HL-60/S4 (cell line): Measurements from ENCODE around the gene WNT2.

Source experiments
- in situ Hi-C: fragments of 300-500 bp; cut with MboI; formaldehyde crosslinking; loops from 2 replicates; pipeline ENCODE4 v1.14.3; 2022; ENCODE audit warnings: low sequenced_read_pairs

The WNT2 gene

DNA sequence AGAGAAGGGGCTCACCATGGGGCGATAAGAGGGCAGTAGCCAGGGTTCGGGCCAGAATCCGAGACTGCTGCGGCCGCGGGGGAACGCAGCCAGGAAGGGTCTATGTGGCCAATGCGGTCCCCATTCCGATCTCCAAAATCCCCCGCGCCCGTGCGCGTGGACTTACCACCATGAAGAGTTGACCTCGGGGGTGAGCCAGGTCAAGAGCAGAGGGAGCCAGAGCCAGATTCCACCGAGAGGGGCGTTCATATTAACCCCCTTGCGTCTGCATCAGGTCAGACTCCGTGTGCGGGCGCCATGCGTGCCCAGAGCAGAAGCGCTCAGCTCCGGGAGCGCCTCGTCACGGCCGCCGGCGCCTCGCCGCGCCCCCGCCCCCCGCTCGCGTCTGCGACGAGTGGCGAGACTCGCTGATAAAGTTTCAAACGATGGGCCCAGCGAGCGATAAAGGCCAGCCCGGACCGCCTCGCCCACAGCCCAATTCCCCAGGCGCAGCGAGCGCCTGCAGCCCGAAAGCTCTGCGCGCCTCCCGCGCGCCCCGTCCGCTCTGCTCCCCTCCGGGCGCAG, at the start of gene WNT2:
TSS of gene WNT2 (minus strand) at position 318 of the 564 bp plus-strand sequence. CDS start at position 249, 69 bp downstream.
- in situ Hi-C loops: no loop called here

DNA sequence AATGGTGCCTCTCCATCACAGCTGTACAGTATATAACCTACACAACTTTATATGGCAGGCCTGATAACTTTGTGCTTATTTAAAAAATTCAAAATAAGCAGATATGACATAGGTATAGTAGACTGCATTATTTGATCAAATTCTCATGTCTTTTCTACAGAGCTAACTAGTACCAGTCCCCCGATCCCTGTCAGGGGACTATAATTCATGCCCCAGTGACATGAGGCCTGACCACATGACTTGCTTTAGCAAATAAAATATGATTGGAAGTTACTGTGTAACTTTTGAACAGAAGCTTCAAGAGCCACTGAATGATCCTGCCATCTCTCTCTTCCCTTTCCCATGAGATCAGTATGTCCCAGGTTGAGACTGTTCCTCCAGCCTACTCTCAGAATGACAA, 49.2 kb upstream of the WNT2 start:
- in situ Hi-C loops: no loop called here

DNA sequence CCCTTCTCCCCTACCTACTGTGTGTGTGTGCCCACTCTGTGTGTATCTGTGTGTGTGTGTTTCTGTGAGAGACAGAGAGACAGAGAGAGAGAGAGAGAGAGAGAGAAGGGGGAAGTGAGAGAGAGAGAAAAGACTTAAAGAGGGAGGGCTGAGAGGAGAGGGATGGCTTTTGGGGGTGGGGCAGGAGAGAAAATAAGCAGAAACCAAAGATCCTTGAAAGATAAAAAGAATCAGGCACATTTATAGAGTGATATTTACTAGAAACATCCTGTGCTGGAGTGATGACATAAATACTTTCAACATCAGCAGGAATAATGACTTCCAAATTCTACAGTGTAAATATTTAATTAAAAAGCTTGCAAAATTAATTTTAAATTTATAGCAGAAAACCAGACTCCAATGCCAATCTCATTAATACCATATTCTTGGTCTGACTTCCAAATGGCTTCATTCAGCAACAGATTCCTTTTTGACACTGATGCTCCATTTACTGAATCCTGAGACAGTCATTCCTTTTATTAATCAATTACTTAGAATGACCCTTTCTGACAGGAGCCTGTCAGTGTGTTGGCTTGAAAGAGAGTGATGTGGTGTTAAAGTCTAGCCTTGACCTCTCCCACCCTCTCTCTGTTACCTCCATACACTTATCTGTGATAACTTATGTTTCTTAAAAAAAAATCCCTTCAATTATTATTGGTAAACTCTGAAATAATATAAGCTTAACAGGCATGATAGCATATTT, 41.7 kb upstream of the WNT2 start:
- in situ Hi-C loops: no loop called here

DNA sequence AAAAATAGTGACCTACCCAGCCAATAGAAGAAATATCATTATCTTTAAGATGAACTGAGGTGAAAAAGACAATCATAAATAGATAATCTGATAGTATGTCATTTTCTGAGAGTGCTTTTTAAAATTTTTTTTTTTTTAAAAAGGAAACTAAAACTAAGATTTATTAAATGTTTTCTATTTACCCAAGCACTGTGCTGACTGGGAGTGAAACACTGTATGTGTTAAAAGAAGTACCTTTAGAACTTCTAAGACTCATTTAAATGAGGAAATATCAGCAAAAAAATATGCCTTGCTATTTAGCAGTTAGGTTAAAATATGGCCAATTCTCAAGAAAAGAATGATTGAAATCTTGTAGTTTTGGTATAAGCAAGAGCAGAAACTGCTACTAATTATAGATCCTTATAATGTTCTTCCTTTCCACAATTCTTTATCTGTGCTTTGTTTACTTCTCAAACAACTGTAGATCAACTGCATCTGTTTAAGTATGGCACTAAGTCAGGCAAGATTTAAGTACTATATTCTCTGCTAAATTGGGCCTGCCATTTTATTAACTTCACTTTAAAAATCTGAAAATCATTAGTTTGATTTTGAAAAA, 39.5 kb upstream of the WNT2 start:
- in situ Hi-C loops: no loop called here

DNA sequence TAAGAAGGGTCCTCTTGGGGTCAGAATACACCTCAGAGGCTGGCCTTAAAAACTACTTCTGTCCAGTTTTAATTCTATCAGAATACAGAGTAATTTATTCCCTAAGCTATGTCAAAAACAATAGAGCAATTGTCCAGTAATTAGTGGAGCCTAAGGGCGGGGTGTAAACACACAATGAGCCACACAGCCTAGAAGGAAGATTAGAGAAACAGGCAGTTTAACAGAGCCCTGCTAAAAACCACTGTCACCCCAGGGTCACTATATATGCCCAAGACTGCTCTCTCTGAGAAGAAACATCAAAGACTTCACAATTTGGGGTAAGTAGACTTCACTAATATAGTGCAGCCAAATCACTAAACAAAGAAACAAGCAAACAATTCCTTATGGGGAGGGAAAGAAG, 27.2 kb upstream of the WNT2 start:
- in situ Hi-C loops: no loop called here

DNA sequence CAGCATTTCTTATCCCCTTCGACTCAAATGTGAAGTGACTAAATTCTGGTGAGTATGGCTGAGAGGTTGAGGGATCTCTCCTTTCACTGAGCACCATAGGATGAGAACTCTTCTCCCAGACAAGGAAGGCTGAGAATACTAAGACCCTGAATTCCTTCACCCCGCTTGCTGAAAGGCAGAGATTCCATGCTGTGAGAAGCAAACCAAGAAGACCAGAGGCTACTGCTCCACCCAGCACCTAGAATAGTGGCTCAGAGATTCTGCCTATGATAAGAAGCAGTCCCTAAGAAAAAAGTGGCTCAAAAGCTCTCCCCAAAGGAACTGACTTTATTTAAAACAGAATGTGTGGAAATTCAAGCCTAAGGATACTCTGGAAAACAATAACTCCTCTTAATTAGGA, 26.7 kb upstream of the WNT2 start:
- in situ Hi-C loops: no loop called here

DNA sequence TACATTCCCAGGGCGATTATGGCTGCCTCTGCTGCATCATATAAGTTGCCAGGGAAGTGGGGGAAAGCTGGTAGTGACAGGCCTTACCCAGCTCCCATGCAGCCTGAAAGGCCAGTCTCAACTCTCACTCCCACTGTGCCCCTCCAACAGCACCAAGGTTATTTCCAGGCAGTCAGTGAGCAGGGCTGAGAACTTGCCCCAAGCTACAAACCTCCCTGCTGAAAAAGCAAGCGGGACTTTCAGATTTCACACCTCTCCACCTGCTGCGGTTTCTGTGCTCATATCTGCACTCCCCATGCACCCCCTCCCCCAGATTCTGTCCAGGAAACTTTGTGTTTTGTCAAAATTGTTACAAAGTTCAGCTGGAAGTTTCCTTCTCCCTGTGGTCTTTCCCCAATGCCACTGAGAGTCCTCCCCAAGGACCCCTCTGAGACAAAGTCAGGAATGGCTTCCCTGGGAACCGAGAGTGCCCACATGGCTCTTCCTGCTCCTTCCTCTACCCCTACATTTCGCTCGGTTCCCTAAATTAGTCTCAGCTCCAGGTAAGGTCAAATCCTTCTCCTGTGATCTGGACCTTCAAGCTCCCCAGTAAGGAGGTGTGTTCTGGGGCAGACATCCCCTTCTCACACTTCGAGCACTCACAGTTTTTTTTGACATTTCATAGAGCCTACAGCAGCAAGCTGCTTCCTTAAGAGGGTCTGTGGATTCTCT, 25.3 kb upstream of the WNT2 start:
- in situ Hi-C loops: no loop called here

DNA sequence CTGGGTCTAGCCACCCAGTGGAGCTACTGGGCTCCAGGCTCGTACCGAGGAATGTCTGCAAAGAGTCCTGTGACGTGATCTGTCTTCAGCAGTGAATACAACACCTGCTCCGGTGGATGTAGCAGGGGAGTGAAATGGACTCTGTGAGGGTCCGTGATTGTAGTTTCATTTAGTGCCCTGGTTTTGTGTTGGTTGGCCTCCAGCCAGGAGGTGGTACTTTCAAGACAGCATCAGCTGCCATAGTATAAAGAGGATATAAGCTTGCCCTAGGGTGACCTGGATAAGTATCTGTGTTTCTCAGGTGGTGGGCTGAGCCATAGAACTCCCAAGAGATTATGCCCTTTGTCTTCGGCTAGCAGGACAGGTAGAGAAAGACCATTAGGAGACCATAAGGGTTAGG, 24.6 kb upstream of the WNT2 start:
- in situ Hi-C loops: no loop called here

DNA sequence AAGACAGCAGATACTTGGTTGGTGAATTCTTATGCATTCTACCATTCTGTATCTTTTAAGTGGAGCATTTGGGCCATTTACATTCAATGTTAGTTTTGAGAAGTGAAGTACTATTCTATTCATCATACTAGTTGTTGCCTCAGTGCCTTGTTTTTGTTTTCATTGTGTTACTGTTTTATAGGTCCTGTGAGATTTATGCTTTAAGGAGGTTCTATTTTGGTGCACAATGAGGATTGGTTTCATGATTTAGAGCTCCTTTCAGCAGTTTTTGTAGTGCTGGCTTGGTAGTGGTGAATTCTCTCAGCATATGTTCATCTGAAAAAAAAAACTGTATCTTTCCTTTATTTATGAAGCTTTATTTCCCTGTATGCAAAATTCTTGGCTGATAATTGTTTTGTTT, 23.3 kb upstream of the WNT2 start:
- in situ Hi-C loops: no loop called here

DNA sequence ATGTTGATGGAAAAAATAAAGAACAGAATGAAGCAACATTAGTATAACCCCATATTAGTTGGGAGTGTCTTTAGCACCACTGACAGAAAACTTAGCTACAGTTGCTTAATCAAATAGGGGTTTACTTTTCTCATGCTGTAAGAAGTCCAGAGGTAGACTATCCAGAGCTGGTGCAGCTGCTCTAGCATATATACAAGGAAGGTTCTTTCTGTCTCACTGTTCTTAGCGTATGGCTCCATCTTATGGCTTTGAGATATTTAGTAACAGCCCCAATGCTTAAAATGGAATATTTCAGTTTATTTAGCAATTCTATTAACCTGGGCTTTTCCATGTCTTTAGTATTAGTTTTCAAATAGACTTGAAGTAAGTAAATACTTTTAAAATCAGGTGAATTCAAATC, 15.2 kb upstream of the WNT2 start:
- in situ Hi-C loops: no loop called here

DNA sequence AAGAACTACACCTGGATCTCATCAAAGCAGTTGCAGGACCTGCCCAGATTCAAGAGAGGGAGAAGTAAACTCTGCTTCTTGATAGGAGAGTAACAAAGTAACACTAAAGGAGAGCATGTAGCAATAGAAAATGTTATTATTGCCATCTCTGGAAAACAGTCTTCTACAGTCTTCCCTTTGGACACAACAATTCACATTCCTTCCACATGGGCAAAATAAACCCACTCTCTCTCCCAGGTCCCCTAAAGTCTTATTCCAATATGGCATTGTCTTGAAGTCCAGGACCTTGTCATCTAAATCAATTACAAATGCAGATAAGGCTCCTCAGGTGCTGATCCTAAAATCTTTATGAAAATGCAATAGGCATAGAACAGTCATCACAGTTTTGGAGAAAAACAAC, 10.3 kb upstream of the WNT2 start:
- in situ Hi-C loops: no loop called here

DNA sequence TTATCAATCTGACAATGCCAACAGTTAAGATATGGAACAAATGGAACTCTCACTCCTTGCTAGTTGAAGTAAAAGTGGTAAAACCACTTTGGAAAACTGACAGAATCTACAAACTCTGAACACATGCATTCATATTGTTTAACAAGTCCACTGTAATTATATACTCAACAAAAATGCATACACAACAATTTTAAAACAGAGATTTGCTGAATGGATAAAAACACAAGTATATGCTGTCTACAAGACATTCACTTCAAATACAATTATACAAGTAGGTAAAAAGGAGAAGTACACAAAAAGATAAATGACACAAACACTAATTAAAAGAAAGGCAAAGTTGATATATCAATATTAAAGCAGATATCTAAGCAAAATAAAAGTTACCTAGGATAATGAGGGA, 9.2 kb upstream of the WNT2 start:
- in situ Hi-C loops: no loop called here

DNA sequence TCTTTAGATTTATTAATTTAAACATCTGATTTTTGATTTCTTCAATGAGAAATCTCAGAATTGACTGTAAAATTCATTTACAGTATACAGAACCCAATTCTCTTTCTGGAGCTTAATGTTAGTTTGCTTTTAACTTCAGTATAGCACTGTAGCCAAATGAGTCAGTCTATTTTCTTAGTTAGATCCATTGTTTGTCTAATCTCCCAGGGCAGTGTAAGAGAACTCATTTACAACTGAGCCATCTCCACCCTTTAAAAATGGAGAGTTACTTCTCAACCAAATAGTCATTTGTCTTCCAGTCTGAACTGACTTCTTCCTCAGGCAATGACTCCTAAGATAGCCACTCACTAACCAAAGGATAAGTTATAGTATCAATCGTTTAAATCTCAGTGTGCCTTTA, 3.0 kb upstream of the WNT2 start:
- in situ Hi-C loops: no loop called here

DNA sequence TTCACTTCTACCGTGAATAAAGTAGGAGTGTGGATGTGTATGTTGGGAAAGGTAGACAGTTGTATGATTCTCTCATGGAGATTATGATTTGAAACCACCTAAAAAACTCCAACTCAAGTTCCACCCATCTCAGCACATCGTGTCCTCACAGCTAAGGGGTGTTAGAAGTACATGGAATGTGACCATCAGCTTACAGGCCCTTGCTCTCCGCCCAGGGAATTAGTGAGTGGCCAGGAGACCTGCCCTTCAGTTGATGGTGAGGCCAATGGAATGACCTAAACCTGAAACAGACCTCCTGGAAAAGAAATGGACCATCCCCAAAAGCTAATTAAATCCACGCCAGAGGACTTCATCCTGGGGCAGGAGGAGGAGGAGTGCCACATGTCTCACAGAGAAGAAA, 2.1 kb upstream of the WNT2 start:
- in situ Hi-C loops: no loop called here

DNA sequence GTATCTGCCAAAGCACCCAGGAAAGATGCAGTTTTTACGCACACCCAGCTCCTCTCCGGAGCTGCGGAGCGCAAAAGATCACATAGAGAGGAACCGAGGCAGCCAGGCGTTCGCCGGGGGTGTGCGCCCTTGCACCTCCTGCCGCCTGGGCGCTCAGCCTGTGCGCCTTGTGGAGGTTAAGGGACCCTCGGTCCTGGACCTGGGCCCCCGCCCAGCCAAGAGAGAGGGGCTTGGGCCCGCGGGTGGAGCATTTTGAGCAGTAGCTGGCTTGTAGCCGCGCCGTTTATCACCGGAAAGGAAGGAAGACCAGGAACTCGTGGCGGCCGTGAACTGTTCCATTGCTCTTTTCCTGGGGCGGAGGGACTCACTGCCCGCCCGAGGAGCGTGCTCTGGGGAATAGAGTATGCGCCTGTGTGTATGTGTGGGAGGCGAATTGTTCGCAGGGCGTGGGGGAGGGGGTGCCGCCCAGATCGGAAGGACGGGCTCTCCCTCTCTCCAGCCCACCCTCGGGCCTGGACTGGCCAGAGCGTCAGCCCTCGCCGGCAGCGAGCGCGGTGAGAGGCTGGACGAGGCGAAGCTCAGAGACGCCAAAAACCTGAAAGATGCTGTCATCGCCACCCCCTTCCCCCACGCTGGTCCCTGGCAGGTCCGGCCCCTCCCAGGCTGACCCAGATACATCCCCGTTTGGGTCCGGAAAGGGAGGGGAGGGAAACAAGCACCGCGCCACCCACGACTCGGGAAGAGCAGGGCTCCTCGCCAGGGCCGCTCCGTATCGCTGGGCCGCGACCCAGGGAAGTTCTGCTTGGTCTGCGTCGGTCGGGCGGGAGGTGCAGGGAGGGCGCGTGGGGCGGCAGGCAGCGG, 1.2 kb upstream of the WNT2 start:
- in situ Hi-C loops: no loop called here

DNA sequence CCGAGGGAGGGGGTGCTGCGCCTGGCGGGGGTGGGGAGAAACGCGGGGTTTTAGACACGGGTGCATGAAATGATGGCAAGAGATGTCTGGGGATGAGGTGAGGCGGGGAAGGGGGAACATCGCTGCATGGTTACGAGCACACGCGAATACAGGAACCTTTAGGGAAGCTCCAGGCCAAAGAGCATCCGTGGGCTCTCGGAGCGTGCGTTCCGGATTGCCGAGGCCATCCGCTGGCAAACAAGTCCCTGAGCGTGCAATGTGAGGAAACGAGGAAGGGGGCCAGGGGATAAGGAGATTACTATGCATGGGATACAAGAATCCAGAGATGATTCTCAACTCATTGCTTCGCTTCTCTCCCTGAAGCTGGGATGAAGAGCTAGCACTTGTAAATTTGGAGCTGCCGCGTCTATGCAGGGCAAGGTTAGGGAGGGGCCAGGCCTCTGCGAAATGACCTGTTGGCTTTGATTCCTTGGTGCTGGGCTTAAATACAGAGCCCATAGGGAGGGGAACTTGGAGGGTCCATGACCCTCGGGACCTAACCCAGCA, 520 bp upstream of the WNT2 start:
- in situ Hi-C loops: no loop called here

DNA sequence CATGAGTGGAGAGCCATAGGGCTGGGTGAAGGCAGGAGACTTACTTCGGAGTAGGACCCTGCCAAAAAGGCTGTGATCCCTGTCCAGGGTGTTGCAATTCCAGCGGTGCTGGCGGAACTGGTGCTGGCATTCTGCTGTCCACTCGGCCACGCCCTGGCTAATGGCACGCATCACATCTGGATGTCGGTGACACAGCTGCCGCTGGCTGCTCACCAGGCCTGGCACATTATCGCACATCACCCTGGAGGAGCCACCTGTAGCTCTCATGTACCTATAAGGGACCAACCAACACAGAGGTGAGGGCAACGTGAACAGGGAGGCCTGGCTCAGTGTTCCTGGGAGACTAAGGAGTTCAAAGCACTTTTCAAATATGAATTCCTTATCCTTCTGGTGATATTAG, 2.3 kb downstream of the WNT2 start:
- in situ Hi-C loops: no loop called here

DNA sequence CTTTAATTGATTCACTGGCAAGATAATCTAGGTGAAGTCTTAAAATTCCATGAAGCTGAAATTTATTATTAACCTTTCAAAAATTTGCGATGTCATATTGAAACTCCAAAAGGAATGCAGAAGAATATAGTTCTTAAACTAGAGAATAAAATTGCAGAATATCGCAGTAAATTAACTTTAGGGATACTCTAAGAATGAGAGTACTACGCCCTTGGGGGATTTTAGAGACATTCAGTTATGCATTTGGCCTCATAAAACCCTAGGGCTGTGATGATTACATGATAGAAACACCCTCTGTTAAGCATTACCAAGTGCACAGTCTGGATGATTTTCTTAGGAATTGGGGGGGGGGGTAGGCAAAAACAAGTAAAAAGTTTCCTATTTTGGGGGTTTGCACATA, 3.7 kb downstream of the WNT2 start:
- in situ Hi-C loops: no loop called here

DNA sequence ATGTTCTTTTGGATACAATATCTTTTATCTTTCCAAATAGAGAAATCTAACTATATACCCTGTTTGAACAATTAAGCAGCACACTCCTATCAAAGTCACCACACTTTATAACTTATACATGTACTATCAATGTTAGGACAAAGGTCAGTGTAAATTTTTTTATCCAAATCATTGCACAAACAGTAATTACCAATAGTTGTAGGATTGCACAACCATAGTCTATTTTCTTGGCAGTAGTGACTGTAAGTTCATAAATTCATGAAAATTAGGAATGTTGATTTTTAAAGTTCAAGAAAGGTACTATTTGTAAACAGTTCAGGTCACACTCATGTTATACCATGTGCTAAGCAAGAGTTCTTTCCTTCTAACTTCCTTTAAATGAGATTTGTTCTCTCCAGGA, 9.3 kb downstream of the WNT2 start:
- in situ Hi-C loops: no loop called here
